Brain microvascular endothelial cell (primary cell): ENCODE measurements around the gene MAP2K1.
"Not testable (repeated sequence)": the region's sequence is repeated elsewhere in the genome, so short reads cannot be mapped to it uniquely, and the experiment has no call there.

Experiments
- DNase-seq: peaks from one replicate; pipeline ENCODE4 v3.0.0-alpha.2; 2020
- H3K27ac ChIP-seq: fragments of 250-450 bp; sonication (Bioruptor Pico); 2 replicates; pipeline ENCODE4 v1.5.1; 2020; ENCODE audit warnings: mild to moderate bottlenecking, moderate library complexity
- H3K27me3 ChIP-seq: fragments of 250-450 bp; sonication (Bioruptor Pico); replicated peaks from 2 replicates; pipeline ENCODE4 v1.5.1; 2020; ENCODE audit warnings: mild to moderate bottlenecking
- H3K36me3 ChIP-seq: fragments of 250-450 bp; sonication (Bioruptor Pico); replicated peaks from 2 replicates; pipeline ENCODE4 v1.5.1; 2020; ENCODE audit warnings: mild to moderate bottlenecking
- H3K4me3 ChIP-seq: 2 replicates; pipeline ENCODE4 v1.5.1; 2011; ENCODE audit warnings: low read depth, mild to moderate bottlenecking, control low read depth, low read length, moderate library complexity
- in situ Hi-C: cut with HindIII; loops from 2 replicates; pipeline ENCODE4 v1.10.0; 2017; ENCODE audit warnings: low sequenced_read_pairs, low pct_ligation_motif_present
- TF ChIP-seq, protein P1 (sequence below): IDR thresholded peaks from 2 replicates; pipeline ENCODE4 v1.5.1; 2011; ENCODE audit warnings: low read depth, mild to moderate bottlenecking, moderate library complexity, low read length, control low read depth, inconsistent platforms; ENCODE audit errors: missing control alignments

Gene MAP2K1

DNA sequence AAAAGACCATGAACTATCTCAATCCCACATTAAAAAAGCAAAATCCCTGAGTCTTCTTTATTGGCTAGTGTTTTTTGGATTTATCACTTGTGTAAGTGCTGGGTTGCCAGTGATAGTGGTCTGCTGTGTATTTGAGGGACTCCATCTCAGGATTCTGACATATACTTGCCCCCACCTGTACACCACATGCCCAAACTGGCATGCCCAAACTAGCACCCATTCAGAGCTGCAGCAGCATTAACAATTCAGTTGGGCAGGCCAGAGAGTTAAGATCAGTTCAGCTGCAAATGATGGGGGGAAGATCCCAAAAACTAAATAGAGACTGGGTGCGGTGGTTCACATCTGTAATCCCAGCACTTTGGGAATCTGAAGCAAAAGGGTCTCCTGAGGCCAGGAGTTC, 23.9 kb upstream of the MAP2K1 start:
- TF ChIP-seq, protein P1, sequence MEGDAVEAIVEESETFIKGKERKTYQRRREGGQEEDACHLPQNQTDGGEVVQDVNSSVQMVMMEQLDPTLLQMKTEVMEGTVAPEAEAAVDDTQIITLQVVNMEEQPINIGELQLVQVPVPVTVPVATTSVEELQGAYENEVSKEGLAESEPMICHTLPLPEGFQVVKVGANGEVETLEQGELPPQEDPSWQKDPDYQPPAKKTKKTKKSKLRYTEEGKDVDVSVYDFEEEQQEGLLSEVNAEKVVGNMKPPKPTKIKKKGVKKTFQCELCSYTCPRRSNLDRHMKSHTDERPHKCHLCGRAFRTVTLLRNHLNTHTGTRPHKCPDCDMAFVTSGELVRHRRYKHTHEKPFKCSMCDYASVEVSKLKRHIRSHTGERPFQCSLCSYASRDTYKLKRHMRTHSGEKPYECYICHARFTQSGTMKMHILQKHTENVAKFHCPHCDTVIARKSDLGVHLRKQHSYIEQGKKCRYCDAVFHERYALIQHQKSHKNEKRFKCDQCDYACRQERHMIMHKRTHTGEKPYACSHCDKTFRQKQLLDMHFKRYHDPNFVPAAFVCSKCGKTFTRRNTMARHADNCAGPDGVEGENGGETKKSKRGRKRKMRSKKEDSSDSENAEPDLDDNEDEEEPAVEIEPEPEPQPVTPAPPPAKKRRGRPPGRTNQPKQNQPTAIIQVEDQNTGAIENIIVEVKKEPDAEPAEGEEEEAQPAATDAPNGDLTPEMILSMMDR = no peak
- DNase-seq = no peak

GRCh38 chr15:66364944-66365528, 21.7 kb upstream of the MAP2K1 start:
- Histone ChIP-seq H3K27me3 (no peaks in the 10 kb centered on the region), H3K27ac (no peak overlapping the region), H3K4me3 (no peak overlapping the region), H3K36me3 (no peaks in the 10 kb centered on the region)
- in situ Hi-C loops = no loop called here
- DNase-seq = no peak
- TF ChIP-seq, protein P1 = no peak

More for the DNA sequence above, 23.9 kb upstream of the MAP2K1 start:
- in situ Hi-C loops = no loop called here
- H3K4me3 ChIP-seq = no peak overlapping the region
- no peak overlapping the region for H3K27ac ChIP-seq
- no peaks in the 10 kb centered on the region for H3K27me3 ChIP-seq
- no peaks in the 10 kb centered on the region for H3K36me3 ChIP-seq

GRCh38 chr15:66369773-66370651, 16.7 kb upstream of the MAP2K1 start:
- peak overlapping the region; percentile 33 for H3K4me3 ChIP-seq
- TF ChIP-seq, protein P1 = no peak
- no peaks in the 10 kb centered on the region for H3K27me3 ChIP-seq
- in situ Hi-C loops = no loop called here
- H3K27ac ChIP-seq = peak overlapping the region; percentile 29
- no peaks in the 10 kb centered on the region for H3K36me3 ChIP-seq
- DNase-seq = no peak

- H3K27me3 ChIP-seq = no peaks in the 10 kb centered on the region
- in situ Hi-C loops = no loop called here
- no peak for DNase-seq
- H3K27ac ChIP-seq = no peak overlapping the region
- no peaks in the 10 kb centered on the region for H3K36me3 ChIP-seq
- TF ChIP-seq, protein P1 = no peak
- H3K4me3 ChIP-seq = no peak overlapping the region
Observed at GRCh38 chr15:66374179-66374578, 12.5 kb upstream of the MAP2K1 start.

DNA sequence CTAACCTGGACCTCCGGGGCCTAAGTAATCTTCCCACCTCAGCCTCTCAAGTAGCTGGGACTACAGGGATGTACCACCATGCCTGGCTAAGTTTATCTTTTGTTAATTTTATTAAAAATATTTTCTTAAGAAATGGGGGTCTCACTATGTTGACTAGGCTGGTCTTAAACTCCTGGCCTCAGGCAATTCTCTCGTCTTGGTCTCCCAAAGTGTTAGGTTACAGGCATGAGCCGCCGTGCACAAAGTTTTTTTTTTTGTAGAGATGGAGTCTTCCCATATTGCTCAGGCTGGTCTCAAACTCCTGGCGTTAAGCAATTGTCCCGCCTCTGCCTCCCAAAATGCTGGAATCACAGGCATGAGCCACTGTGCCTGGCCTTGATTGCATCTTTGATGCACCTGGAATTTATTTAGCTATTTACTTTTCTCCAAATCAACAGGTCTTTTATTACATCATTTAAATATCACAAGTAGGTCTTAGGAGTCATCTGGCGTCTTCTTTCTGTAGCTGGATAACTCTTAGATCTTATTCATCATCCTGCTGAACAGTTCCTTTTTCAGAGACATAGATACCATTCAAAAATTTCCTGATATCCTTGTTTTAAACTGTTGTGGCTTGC, 7.8 kb upstream of the MAP2K1 start:
- TF ChIP-seq, protein P1 = no peak

DNA sequence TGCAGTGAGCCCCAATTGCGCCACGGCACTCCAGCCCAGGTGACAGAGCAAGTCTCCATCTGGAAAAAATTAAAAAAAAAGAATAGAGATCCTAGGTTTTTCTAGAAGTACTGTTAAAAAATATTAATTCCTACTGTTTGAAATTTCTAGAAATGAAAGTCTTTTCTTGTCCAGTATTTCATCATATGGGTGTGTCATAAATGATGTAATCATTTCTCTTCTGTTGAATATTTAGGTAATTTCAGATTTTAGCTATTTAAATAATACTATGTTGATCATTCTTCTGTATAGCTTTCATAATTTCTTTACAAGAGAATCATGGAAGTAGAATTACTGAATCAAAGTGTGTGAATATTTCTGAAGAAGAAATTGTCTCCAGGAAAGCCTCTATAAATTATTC, 5.3 kb upstream of the MAP2K1 start:
- H3K4me3 ChIP-seq, H3K27me3 ChIP-seq, H3K36me3 ChIP-seq, H3K27ac ChIP-seq, DNase-seq, in situ Hi-C loops: not testable (repeated sequence)

More for the DNA sequence above, 7.8 kb upstream of the MAP2K1 start:
- in situ Hi-C loops = no loop called here
- H3K4me3 ChIP-seq = no peak overlapping the region
- DNase-seq = no peak
- H3K27me3 ChIP-seq = no peaks in the 10 kb centered on the region
- no peak overlapping the region for H3K27ac ChIP-seq
- H3K36me3 ChIP-seq = no peaks in the 10 kb centered on the region
